Keratinocyte (primary cell): ENCODE results near the gene NEK8. TPM values are rescaled to one million over a fixed set of nuclear protein-coding genes. Genes with fewer than 3 reads are reported as not detected.
A peak's percentile ranks its signal among the peaks of the same experiment; 100 is the strongest.

Experiments used
- DNase-seq: peaks from one replicate; pipeline ENCODE4 v3.0.0-alpha.2; 2011; ENCODE audit warnings: low read depth, missing footprints, low spot score
- FAIRE-seq: peaks from 2 replicates; lab custom pipeline; 2011; peaks lifted over from hg19 to GRCh38; lab: Jason Lieb, UNC
- H2AFZ ChIP-seq: 2 replicates; pipeline ENCODE4 v1.6.0; 2012; ENCODE audit warnings: low read length, control low read depth, inconsistent platforms; ENCODE audit not compliant: control insufficient read depth
- H3K27ac ChIP-seq: 2 replicates; pipeline ENCODE4 v1.5.1; 2011; ENCODE audit warnings: low read length; ENCODE audit not compliant: control insufficient read depth, insufficient read depth
- H3K27me3 ChIP-seq: 3 replicates; pipeline ENCODE4 v1.6.0; 2011; ENCODE audit warnings: low read length; ENCODE audit not compliant: control insufficient read depth, insufficient read depth; ENCODE audit errors: extremely low read depth
- H3K36me3 ChIP-seq, 2 experiments: 2 replicates in 1 of 2; 3 replicates in 1 of 2; pipeline ENCODE4 v1.5.1; 2011; ENCODE audit warnings: low read length in 2 of 2, mild to moderate bottlenecking in 1 of 2; ENCODE audit not compliant: control insufficient read depth in 2 of 2, insufficient read depth in 2 of 2; ENCODE audit errors: extremely low read depth in 1 of 2
- H3K4me1 ChIP-seq: 3 replicates; pipeline ENCODE4 v1.5.1; 2011; ENCODE audit warnings: low read length; ENCODE audit not compliant: control insufficient read depth, insufficient read depth; ENCODE audit errors: extremely low read depth
- H3K4me2 ChIP-seq: 3 replicates; pipeline ENCODE4 v1.6.0; 2011; ENCODE audit warnings: low read depth, low read length; ENCODE audit not compliant: control insufficient read depth, insufficient read depth; ENCODE audit errors: extremely low read depth
- H3K4me3 ChIP-seq, 3 experiments: fragments of 200-600 bp in 1 of 3; sonication (generic) in 1 of 3; 2 replicates in 2 of 3; 3 replicates in 1 of 3; pipeline ENCODE4 v1.5.1; 2011 to 2016; ENCODE audit warnings: low read length in 3 of 3, mild to moderate bottlenecking in 3 of 3, control low read depth in 2 of 3, inconsistent platforms in 1 of 3, low read depth in 1 of 3, mixed read lengths in 1 of 3, mixed run types in 1 of 3, moderate library complexity in 1 of 3; ENCODE audit not compliant: control insufficient read depth in 2 of 3, insufficient read depth in 2 of 3; ENCODE audit errors: extremely low read depth in 1 of 3
- H3K79me2 ChIP-seq: 2 replicates; pipeline ENCODE4 v1.6.0; 2012; ENCODE audit warnings: low read length; ENCODE audit not compliant: control insufficient read depth, insufficient read depth
- H3K9ac ChIP-seq: 3 replicates; pipeline ENCODE4 v1.6.0; 2011; ENCODE audit warnings: low read length; ENCODE audit not compliant: control insufficient read depth, insufficient read depth; ENCODE audit errors: extremely low read depth
- H3K9me1 ChIP-seq: 3 replicates; pipeline ENCODE4 v1.6.0; 2011; ENCODE audit warnings: low read length; ENCODE audit not compliant: control insufficient read depth, insufficient read depth; ENCODE audit errors: extremely low read depth
- H3K9me3 ChIP-seq: 2 replicates; pipeline ENCODE4 v1.5.1; 2012; ENCODE audit warnings: low read depth, low read length; ENCODE audit not compliant: control insufficient read depth
- H4K20me1 ChIP-seq: 3 replicates; pipeline ENCODE4 v1.6.0; 2011; ENCODE audit warnings: low read length; ENCODE audit not compliant: control insufficient read depth, insufficient read depth; ENCODE audit errors: extremely low read depth
- EZH2 ChIP-seq: IDR thresholded peaks from one replicate; pipeline ENCODE4 v1.6.1; 2012; ENCODE audit warnings: inconsistent platforms, mild to moderate bottlenecking, low read length, moderate library complexity
- dilution Hi-C: fragments of 300-500 bp; cut with MboI; formaldehyde crosslinking; loops from one replicate; pipeline ENCODE4 v1.7.0; 2020; ENCODE audit warnings: low sequenced_read_pairs; ENCODE audit not compliant: extremely low pct_ligation_motif_present
- polyA plus RNA-seq, 5 experiments: library from polyadenylated mRNA; depleted of rRNA in 3 of 5; stranded (reverse) in 3 of 5; stranded (forward) in 1 of 5; unstranded in 1 of 5; fragments of >200 nt; gene quantifications; 1 replicate in 1 of 5; 2 replicates in 3 of 5; 3 replicates in 1 of 5; pipeline versions ENCODE4 v1.2.1 to v1.2.3, GENCODE V29; 2011 to 2012; ENCODE audit warnings: missing spikeins in 2 of 5, low read depth in 1 of 5, low replicate concordance in 1 of 5
- TF ChIP-seq, protein P1 (sequence below), 3 experiments: IDR thresholded peaks in 1 of 3; conservative IDR thresholded peaks in 1 of 3; optimal IDR thresholded peaks in 1 of 3; 2 replicates in 2 of 3; 3 replicates in 1 of 3; pipeline versions ENCODE3 to v1.5.1; 2011; ENCODE audit warnings: low read length in 3 of 3, mild to moderate bottlenecking in 3 of 3, moderate library complexity in 2 of 3, control low read depth in 1 of 3, inconsistent platforms in 1 of 3; ENCODE audit not compliant: insufficient read depth in 2 of 3; ENCODE audit errors: extremely low read depth in 1 of 3

NEK8 gene
- polyA plus RNA-seq, 1 donor (not counting 4 experiments of a cell fraction or from before 2014, with no cell fraction given) = 4.1 TPM

DNA sequence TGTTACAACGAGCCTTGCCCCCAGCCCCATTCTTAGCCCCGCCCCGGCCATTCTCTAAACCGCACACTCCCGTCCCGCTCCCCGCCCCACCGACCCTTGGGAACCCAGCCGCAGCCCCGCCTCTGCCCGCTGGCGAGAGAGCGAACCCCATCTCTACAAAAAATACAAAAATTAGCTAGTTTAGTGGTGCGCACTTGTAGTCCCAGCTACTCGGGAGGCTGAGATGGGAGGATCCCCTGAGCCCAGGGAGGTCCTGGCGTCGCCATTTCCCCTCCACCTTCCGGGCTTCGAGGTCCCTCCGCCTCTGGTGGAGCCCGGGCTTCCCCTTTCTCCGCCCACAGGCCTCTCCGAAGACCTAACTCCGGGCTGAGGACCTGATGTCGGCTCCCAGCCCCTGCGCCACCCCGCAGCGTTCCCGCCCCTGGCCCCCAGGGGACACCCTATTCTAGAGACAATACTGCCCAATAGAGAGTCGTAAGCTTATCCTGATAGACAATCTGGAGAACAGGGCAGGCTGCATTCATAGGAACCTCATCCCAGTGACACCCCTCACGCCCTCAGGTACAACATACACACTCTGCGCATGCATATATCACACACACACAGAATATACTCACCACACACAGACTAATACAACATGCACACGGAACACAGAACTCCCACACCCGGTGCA, 16.4 kb upstream of the NEK8 start:
- FAIRE-seq = no peak
- peak overlapping the region; percentile 94 for H3K4me2 ChIP-seq

DNA sequence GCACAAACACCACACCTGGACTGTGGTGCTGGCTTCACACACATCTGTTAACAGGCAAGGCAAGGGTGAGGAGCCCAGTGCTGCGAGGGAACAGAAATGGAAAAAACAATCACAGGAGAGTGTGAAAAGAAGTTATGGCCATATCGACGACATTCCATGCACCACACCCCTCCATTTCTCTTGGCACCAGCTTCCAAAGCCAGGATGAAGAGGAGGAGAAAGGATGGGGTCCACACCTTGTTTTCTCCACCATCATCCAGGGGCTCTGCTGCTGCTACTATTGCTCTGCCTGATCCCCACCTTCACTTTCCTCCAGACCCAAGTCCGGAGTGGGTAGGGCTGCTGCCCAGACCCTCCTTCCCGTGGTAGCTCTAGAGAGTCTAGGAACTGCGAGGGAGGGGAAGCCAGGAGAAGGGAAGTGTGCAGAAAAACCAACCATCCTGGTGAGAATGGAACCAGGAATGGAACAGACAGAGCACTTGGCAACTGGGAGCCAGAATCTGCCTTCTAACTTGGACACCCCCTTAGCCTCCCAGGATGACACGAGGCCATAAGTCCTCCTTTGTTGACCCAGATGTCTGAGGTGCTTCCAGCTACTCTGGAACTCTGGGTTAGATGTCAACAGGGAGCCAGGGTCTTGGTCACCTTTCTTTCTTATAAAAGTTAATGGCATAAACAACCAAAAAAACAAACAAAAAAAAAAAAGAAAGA, 15.7 kb upstream of the NEK8 start:
- no peaks in the 10 kb centered on the region for H3K9me3 ChIP-seq
- peaks cover 21% of the 10 kb centered on the region for H3K79me2 ChIP-seq
- dilution Hi-C loops = no loop called here
- DNase-seq = no peak
- peaks cover 3% of the 10 kb centered on the region for H3K9me1 ChIP-seq
- H2AFZ ChIP-seq = no peak overlapping the region
- no peak overlapping the region for H3K27ac ChIP-seq
- no peak for FAIRE-seq
- H3K4me2 ChIP-seq = no peak overlapping the region
- H3K27me3 ChIP-seq = no peaks in the 10 kb centered on the region
- H4K20me1 ChIP-seq = peaks cover 4% of the 10 kb centered on the region
- peaks cover 16% of the 10 kb centered on the region for H3K4me1 ChIP-seq
- H3K36me3 ChIP-seq = peaks cover 16 to 33% of the 10 kb centered on the region in 2 experiments
- no peak overlapping the region for H3K4me3 ChIP-seq
- no peak for TF ChIP-seq EZH2
- TF ChIP-seq, protein P1, sequence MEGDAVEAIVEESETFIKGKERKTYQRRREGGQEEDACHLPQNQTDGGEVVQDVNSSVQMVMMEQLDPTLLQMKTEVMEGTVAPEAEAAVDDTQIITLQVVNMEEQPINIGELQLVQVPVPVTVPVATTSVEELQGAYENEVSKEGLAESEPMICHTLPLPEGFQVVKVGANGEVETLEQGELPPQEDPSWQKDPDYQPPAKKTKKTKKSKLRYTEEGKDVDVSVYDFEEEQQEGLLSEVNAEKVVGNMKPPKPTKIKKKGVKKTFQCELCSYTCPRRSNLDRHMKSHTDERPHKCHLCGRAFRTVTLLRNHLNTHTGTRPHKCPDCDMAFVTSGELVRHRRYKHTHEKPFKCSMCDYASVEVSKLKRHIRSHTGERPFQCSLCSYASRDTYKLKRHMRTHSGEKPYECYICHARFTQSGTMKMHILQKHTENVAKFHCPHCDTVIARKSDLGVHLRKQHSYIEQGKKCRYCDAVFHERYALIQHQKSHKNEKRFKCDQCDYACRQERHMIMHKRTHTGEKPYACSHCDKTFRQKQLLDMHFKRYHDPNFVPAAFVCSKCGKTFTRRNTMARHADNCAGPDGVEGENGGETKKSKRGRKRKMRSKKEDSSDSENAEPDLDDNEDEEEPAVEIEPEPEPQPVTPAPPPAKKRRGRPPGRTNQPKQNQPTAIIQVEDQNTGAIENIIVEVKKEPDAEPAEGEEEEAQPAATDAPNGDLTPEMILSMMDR (optimal IDR thresholded peaks at IDR 0.05 in 1 of 3, IDR thresholded peaks at IDR 0.05 in 1 of 3, conservative IDR thresholded peaks at IDR 0.05 in 1 of 3; ENCODE audit: extremely low read depth in 1 of 3, insufficient read depth in 2 of 3, low read length in 3 of 3) = no peak
- H3K9ac ChIP-seq = no peak overlapping the region

More for the DNA sequence above, 16.4 kb upstream of the NEK8 start:
- no peak overlapping the region for H3K9ac ChIP-seq
- peaks cover 3% of the 10 kb centered on the region for H3K9me1 ChIP-seq
- peaks cover 16 to 33% of the 10 kb centered on the region in 2 experiments for H3K36me3 ChIP-seq
- dilution Hi-C loops = no loop called here
- H3K9me3 ChIP-seq = no peaks in the 10 kb centered on the region
- no peak for DNase-seq
- H2AFZ ChIP-seq = no peak overlapping the region
- peaks cover 4% of the 10 kb centered on the region for H4K20me1 ChIP-seq
- no peak overlapping the region for H3K27ac ChIP-seq
- H3K4me1 ChIP-seq = peaks cover 16% of the 10 kb centered on the region
- H3K4me3 ChIP-seq = no peak overlapping the region
- no peaks in the 10 kb centered on the region for H3K27me3 ChIP-seq
- TF ChIP-seq EZH2 = no peak
- TF ChIP-seq, protein P1 (optimal IDR thresholded peaks at IDR 0.05 in 1 of 3, IDR thresholded peaks at IDR 0.05 in 1 of 3, conservative IDR thresholded peaks at IDR 0.05 in 1 of 3; ENCODE audit: extremely low read depth in 1 of 3, insufficient read depth in 2 of 3, low read length in 3 of 3) = no peak
- H3K79me2 ChIP-seq = peaks cover 17% of the 10 kb centered on the region
